Breast epithelium (tissue), 4 donors: ENCODE data around the gene BCL2A1. TPM values are rescaled to one million over a fixed set of nuclear protein-coding genes. Genes with fewer than 3 reads are reported as not detected.
"Not testable (repeated sequence)": the region's sequence is repeated elsewhere in the genome, so short reads cannot be mapped to it uniquely, and the experiment has no call there.

Experiments used
- DNase-seq, 2 donors: peaks; one replicate each; pipeline ENCODE4 v3.0.0-alpha.2; 2019; ENCODE audit warnings: low spot score in 2 of 2
- H3K27ac ChIP-seq, 2 donors: fragments of 200-600 bp; sonication (generic) in 1 of 2; one replicate each; pipeline ENCODE4 v1.5.1; 2016 to 2019; ENCODE audit warnings: mild to moderate bottlenecking in 1 of 2
- H3K27me3 ChIP-seq, 2 donors: fragments of 200-600 bp; sonication (generic) in 1 of 2; one replicate each; pipeline versions ENCODE4 v1.5.1 to v1.6.0; 2017 to 2019; ENCODE audit warnings: control low read depth in 1 of 2, mild to moderate bottlenecking in 1 of 2
- H3K36me3 ChIP-seq: fragments of 200-600 bp; one replicate; pipeline ENCODE4 v1.5.1; 2019
- H3K4me1 ChIP-seq, 2 donors: fragments of 200-600 bp; sonication (generic); one replicate each; pipeline ENCODE4 v1.5.1; 2016 to 2019; ENCODE audit warnings: control low read depth in 1 of 2
- H3K4me3 ChIP-seq, 3 donors: fragments of 200-600 bp; sonication (generic); 1 replicate in 2 of 3; 2 replicates in 1 of 3; pipeline ENCODE4 v1.5.1; 2016 to 2019; ENCODE audit warnings: mild to moderate bottlenecking in 3 of 3, moderate library complexity in 2 of 3
- H3K9me3 ChIP-seq, 2 donors: fragments of 200-600 bp; sonication (generic) in 1 of 2; one replicate each; pipeline ENCODE4 v1.5.1; 2016 to 2019; ENCODE audit warnings: control low read depth in 1 of 2
- POLR2A ChIP-seq: fragments of 450-650 bp; IDR thresholded peaks from one replicate; pipeline ENCODE4 v1.6.1; 2016; ENCODE audit warnings: antibody characterized with exemption, mild to moderate bottlenecking, moderate library complexity
- POLR2AphosphoS5 ChIP-seq, 3 donors: sonication (generic); formaldehyde crosslinking; IDR thresholded peaks; one replicate each; pipeline ENCODE4 v1.6.1; 2017; ENCODE audit warnings: antibody characterized with exemption in 3 of 3
- intact Hi-C: fragments of 100-400 bp; cut with DNase I; formaldehyde crosslinking; loops from one replicate; pipeline ENCODE4 v1.15.1; 2023; ENCODE audit warnings: low total_unique reads
- total RNA-seq, 3 donors: library from RNA; depleted of rRNA; stranded (reverse); fragments of >200 nt; gene quantifications; one replicate each; pipeline ENCODE4 v1.1.0, GENCODE V29; 2016
- TF ChIP-seq, protein P1 (sequence below), 3 donors: fragments of 450-650 bp; IDR thresholded peaks; one replicate each; pipeline ENCODE4 v1.5.1; 2016 to 2017; ENCODE audit warnings: antibody characterized with exemption in 3 of 3, mild to moderate bottlenecking in 3 of 3, moderate library complexity in 3 of 3

BCL2A1 gene
- total RNA-seq, 3 donors from 2014 or later, result 1.4 to 12.6 (median 1.6) TPM

DNA sequence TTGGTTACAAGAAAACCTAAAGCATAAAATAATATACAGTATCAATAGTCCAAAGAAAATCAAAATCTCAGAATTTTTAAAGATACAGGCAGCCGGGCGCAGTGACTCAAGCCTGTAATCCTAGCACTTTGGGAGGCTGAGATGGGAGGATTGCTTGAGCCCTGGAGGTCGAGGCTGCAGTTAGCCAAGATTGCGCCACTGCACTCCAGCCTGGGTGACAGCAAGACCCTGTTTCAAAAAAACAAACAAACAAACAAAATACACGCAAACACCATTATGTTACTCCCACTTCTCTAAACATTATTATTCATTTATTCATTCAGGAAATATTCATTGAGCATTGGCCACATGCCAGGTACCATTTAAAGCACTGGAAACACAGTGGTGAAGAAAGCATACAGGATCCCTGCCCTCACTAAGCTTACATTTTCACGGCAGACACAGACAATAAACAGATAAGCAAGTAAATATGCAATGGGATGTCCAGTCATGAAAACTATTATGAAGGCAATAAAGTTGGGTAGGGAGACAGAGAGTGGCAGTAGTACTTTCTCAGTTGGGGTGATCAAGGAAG lies 6.7 kb downstream of the BCL2A1 start:
- no peak for DNase-seq
- Histone ChIP-seq H3K4me3 (no peak overlapping the region), H3K27me3 (no peaks in the 10 kb centered on the region), H3K27ac (no peak overlapping the region), H3K9me3 (no peaks in the 10 kb centered on the region), H3K36me3 (no peaks in the 10 kb centered on the region), H3K4me1 (no peaks in the 10 kb centered on the region)
- intact Hi-C loops, result no loop called here
- TF ChIP-seq, protein P1, sequence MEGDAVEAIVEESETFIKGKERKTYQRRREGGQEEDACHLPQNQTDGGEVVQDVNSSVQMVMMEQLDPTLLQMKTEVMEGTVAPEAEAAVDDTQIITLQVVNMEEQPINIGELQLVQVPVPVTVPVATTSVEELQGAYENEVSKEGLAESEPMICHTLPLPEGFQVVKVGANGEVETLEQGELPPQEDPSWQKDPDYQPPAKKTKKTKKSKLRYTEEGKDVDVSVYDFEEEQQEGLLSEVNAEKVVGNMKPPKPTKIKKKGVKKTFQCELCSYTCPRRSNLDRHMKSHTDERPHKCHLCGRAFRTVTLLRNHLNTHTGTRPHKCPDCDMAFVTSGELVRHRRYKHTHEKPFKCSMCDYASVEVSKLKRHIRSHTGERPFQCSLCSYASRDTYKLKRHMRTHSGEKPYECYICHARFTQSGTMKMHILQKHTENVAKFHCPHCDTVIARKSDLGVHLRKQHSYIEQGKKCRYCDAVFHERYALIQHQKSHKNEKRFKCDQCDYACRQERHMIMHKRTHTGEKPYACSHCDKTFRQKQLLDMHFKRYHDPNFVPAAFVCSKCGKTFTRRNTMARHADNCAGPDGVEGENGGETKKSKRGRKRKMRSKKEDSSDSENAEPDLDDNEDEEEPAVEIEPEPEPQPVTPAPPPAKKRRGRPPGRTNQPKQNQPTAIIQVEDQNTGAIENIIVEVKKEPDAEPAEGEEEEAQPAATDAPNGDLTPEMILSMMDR (IDR thresholded peaks at IDR 0.05), result no peak
- no peak for TF ChIP-seq POLR2AphosphoS5 (IDR thresholded peaks at IDR 0.05)
- no peak for TF ChIP-seq POLR2A

- H3K36me3 ChIP-seq, H3K27me3 ChIP-seq, H3K27ac ChIP-seq, H3K4me1 ChIP-seq, H3K9me3 ChIP-seq, intact Hi-C loops, H3K4me3 ChIP-seq, DNase-seq: not testable (repeated sequence)
These were observed 8.1 kb downstream of the BCL2A1 start for GRCh38 chr15:79962921-79963320.

GRCh38 chr15:79962178-79962577 lies 8.8 kb downstream of the BCL2A1 start:
- TF ChIP-seq POLR2AphosphoS5 (IDR thresholded peaks at IDR 0.05) (no peak), POLR2A (no peak)
- TF ChIP-seq, protein P1 (IDR thresholded peaks at IDR 0.05), result no peak
- H3K27ac ChIP-seq, result no peak overlapping the region
- H3K9me3 ChIP-seq, result no peaks in the 10 kb centered on the region
- no peaks in the 10 kb centered on the region for H3K27me3 ChIP-seq
- no peaks in the 10 kb centered on the region for H3K4me1 ChIP-seq
- H3K4me3 ChIP-seq, result no peak overlapping the region
- no peaks in the 10 kb centered on the region for H3K36me3 ChIP-seq
- DNase-seq, result no peak
- intact Hi-C loops, result no loop called here

DNA sequence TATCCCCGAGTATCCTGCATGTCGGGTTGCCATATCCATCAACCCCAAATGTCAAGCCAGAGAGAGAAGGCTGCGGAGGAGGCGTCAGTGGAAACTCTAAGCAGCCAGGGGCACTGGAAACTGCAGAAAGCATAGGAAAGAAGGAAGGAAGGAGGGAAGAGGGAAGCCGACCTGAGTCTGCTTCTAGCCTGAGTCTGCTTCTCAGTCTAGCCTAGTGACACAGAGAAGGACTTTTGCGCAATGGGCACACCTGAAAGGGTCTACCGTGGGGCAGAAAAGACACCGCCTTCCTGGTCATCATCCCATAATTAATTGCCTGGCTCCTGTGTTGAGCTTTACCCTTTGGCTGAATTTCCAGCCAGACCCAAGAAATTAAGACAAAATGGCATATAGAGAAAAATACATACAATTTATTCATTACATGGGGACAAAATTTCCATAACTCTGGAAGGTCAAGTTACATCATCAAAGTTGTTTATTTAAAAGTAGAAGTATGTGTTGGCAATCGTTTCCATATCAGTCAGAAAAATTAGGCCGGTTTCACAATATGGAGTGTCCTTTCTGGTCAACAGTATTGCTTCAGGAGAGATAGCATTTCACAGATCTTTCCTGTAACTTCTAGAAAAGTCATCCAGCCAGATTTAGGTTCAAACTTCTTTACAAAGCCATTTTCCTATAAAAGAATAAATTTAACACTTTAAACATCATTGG lies 10.3 kb downstream of the BCL2A1 start:
- TF ChIP-seq POLR2A (no peak), POLR2AphosphoS5 (IDR thresholded peaks at IDR 0.05) (no peak)
- TF ChIP-seq, protein P1 (IDR thresholded peaks at IDR 0.05), result no peak
- DNase-seq, result no peak
- no peak overlapping the region for H3K4me3 ChIP-seq
- no peaks in the 10 kb centered on the region for H3K27me3 ChIP-seq
- intact Hi-C loops, result no loop called here
- no peaks in the 10 kb centered on the region for H3K9me3 ChIP-seq
- no peaks in the 10 kb centered on the region for H3K4me1 ChIP-seq
- H3K27ac ChIP-seq, result no peak overlapping the region
- no peaks in the 10 kb centered on the region for H3K36me3 ChIP-seq

GRCh38 chr15:79957741-79958140 lies 13.3 kb downstream of the BCL2A1 start:
- no peak for DNase-seq
- no peak for TF ChIP-seq POLR2AphosphoS5 (IDR thresholded peaks at IDR 0.05)
- TF ChIP-seq, protein P1 (IDR thresholded peaks at IDR 0.05), result no peak
- no peak for TF ChIP-seq POLR2A
- no peaks in the 10 kb centered on the region for H3K9me3 ChIP-seq
- no peak overlapping the region for H3K4me3 ChIP-seq
- H3K27ac ChIP-seq, result no peak overlapping the region
- no peaks in the 10 kb centered on the region for H3K27me3 ChIP-seq
- no peaks in the 10 kb centered on the region for H3K4me1 ChIP-seq
- intact Hi-C loops, result no loop called here
- H3K36me3 ChIP-seq, result no peaks in the 10 kb centered on the region
